ENCODE results near the gene TIFAB.

The TIFAB gene

GRCh38 chr5:135460246-135461033 lies 8.3 kb upstream of the TIFAB start:
- no peak for DNase-seq

GRCh38 chr5:135458921-135459331 lies 6.8 kb upstream of the TIFAB start:
- DNase-seq = peak in 3 of 56 donors; percentile 11 to 26 (median 22)

- DNase-seq = no peak
Measured at GRCh38 chr5:135458356-135458755, 6.2 kb upstream of the TIFAB start.

GRCh38 chr5:135457424-135458071 lies 5.4 kb upstream of the TIFAB start:
- DNase-seq = peak in 15 of 56 donors; percentile 9 to 60 (median 26)

GRCh38 chr5:135456238-135457099 lies 4.3 kb upstream of the TIFAB start:
- peak in 3 of 56 donors; percentile 9 to 37 (median 36) for DNase-seq

GRCh38 chr5:135455876-135456237 lies 3.7 kb upstream of the TIFAB start:
- no peak for DNase-seq

- no peak for DNase-seq
Measured at GRCh38 chr5:135454946-135455345, 2.8 kb upstream of the TIFAB start.

GRCh38 chr5:135453613-135454012 lies 1.5 kb upstream of the TIFAB start:
- DNase-seq = no peak

- no peak for DNase-seq
Measured at GRCh38 chr5:135451581-135452320, 400 bp downstream of the TIFAB start.

- DNase-seq = no peak
Measured at GRCh38 chr5:135450952-135451351, 1.2 kb downstream of the TIFAB start.

GRCh38 chr5:135450336-135450735 lies 1.8 kb downstream of the TIFAB start:
- peak in 2 of 56 donors; percentile 9 to 42 for DNase-seq

- DNase-seq = no peak
Measured at GRCh38 chr5:135449644-135450043, 2.5 kb downstream of the TIFAB start.

GRCh38 chr5:135448791-135449507 lies 3.2 kb downstream of the TIFAB start:
- no peak for DNase-seq

- no peak for DNase-seq
Measured at GRCh38 chr5:135448071-135448739, 3.9 kb downstream of the TIFAB start.

- no peak for DNase-seq
Measured at GRCh38 chr5:135447298-135447929, 4.7 kb downstream of the TIFAB start, which contains the start of gene DCANP1. TSS of gene DCANP1 (minus strand) at chr5:135447348. CDS start at chr5:135447108, 240 bp downstream.

GRCh38 chr5:135446615-135447014 lies 5.5 kb downstream of the TIFAB start:
- no peak for DNase-seq

GRCh38 chr5:135446206-135446605 lies 5.9 kb downstream of the TIFAB start:
- no peak for DNase-seq

- no peak for DNase-seq
Measured at GRCh38 chr5:135445306-135445985, 6.7 kb downstream of the TIFAB start.

GRCh38 chr5:135444881-135445280 lies 7.3 kb downstream of the TIFAB start:
- DNase-seq = no peak

Data from amygdala (tissue), 56 donors.